ENCODE data around the gene NHS. TPM values are rescaled to one million over a fixed set of nuclear protein-coding genes. Genes with fewer than 3 reads are reported as not detected.
A peak's percentile ranks its signal among the peaks of the same experiment; 100 is the strongest.

Gene NHS
- total and polyA plus RNA-seq, 7 donors = 0.04 to 1.3 (median 0.22) TPM

DNA sequence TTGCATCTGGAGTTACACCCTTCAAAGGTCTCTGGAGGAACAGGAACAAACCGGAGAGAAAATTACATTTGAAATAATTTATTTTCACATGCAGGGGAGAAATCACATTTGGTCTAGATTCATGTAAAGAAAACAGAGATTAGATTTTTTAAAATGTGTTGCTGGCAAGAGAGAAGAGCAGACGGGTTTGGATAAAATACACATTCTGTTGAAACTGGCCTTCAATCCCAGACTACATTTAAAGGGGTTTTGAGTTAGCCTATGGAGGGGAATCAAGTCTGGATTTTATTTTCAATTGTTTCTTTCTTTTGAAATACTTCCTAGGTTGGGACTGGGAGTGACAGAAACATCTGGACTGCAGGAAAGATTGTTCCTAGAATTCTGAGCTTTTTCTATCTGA lies 180.8 kb downstream of the NHS start:
- ATAC-seq = no peak
- Histone ChIP-seq H3K4me3 (no peak overlapping the region), H3K36me3 (ENCODE audit: insufficient read depth in 1 of 2, low read depth in 1 of 2) (no peaks in the 10 kb centered on the region), H3K27ac (no peak overlapping the region), H3K27me3 (ENCODE audit: insufficient read depth in 3 of 3, low read length in 2 of 3) (peaks cover 0 to 12% (median 0%) of the 10 kb centered on the region in 3 donors), H3K4me1 (no peaks in the 10 kb centered on the region), H3K9me3 (no peaks in the 10 kb centered on the region)
- no peak for TF ChIP-seq CTCF (IDR thresholded peaks at IDR 0.05)
- no peak for DNase-seq
- intact Hi-C loops (cut with DNase I) = no loop called here
- 56 to 64% (median 60%) methylated on average over 2 of the region's 2 CpGs for WGBS, 3 donors

DNA sequence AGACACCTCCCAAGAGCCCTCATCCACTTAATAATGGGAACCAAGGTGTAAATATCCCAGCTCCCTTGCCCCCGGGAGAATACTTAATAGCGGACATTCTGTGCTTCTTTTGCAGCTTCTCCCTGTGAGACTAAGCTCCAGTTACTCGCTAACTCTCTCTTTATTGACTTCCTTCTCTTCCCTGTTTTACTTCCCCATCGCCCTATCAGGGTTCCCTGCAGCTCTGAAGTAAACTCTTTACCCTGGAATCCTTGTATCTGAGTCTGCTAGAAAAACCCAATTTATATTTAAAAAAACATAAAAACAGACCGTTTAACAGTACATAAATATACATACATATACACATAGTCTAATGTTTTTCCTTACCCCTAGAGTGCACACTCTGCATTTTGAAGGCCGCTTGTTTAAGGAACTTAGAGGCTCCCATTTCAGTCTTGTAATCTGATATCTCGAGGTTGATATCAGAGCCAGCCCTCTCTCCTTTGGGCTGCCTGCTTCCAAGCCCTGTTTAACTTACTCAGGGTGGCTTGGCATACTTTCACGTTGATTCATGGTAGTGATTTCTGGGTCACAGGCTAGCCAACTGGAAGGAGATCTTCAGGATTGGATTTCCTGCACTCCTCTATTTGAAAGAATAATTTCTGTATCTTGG lies 184.9 kb downstream of the NHS start:
- H3K4me1 ChIP-seq = no peaks in the 10 kb centered on the region
- intact Hi-C loops (cut with DNase I) = no loop called here
- ATAC-seq (peak; percentile 86 to 93 (median 90)), DNase-seq (no peak)
- H3K9me3 ChIP-seq = no peaks in the 10 kb centered on the region
- no peak for TF ChIP-seq CTCF (IDR thresholded peaks at IDR 0.05)
- peaks cover 0 to 4% (median 0%) of the 10 kb centered on the region in 3 donors for H3K27me3 ChIP-seq (ENCODE audit: insufficient read depth in 3 of 3, low read length in 2 of 3)
- 28 to 40% (median 36%) methylated on average over 8 of the region's 8 CpGs for WGBS, 3 donors
- H3K36me3 ChIP-seq (ENCODE audit: insufficient read depth in 1 of 2, low read depth in 1 of 2) = no peaks in the 10 kb centered on the region
- H3K4me3 ChIP-seq = no peak overlapping the region
- no peak overlapping the region for H3K27ac ChIP-seq

- Histone ChIP-seq H3K27me3 (ENCODE audit: insufficient read depth in 3 of 3, low read length in 2 of 3) (peaks cover 0 to 4% (median 0%) of the 10 kb centered on the region in 3 donors), H3K4me3 (no peak overlapping the region), H3K36me3 (ENCODE audit: insufficient read depth in 1 of 2, low read depth in 1 of 2) (no peaks in the 10 kb centered on the region), H3K4me1 (no peaks in the 10 kb centered on the region), H3K27ac (peak overlapping the region; percentile 0), H3K9me3 (no peaks in the 10 kb centered on the region)
- peak; percentile 44 to 57 (median 51) for ATAC-seq
- intact Hi-C loops (cut with DNase I) = no loop called here
- WGBS, 3 donors = 57 to 66% (median 60%) methylated on average over 2 of the region's 2 CpGs
- TF ChIP-seq CTCF (IDR thresholded peaks at IDR 0.05) = no peak
- no peak for DNase-seq
These were observed 185.4 kb downstream of the NHS start for GRCh38 chrX:17560385-17560784.

DNA sequence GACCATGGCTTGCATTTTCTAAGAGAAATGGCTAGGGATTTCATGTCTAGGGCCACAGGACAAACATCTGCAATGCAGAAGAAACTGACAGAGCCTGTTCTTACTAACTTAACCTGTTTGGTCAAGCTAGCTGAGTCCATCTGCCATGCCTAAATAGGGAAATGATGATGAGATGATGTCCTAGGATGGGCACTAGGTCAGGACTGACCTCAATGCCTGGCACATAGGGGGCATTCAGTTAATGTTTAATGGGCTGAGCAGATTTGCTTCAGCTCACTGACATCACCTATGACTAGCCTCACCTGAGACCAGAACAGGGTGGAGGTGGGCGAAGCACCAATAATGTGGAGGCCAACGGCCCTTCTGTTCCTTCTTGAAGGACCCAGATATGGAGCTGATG lies 188.1 kb downstream of the NHS start:
- no peak for DNase-seq
- Histone ChIP-seq H3K4me1 (no peaks in the 10 kb centered on the region), H3K36me3 (ENCODE audit: insufficient read depth in 1 of 2, low read depth in 1 of 2) (no peaks in the 10 kb centered on the region), H3K4me3 (no peak overlapping the region), H3K9me3 (no peaks in the 10 kb centered on the region), H3K27ac (no peak overlapping the region), H3K27me3 (ENCODE audit: insufficient read depth in 3 of 3, low read length in 2 of 3) (peaks cover 0 to 4% (median 0%) of the 10 kb centered on the region in 3 donors)
- TF ChIP-seq CTCF (IDR thresholded peaks at IDR 0.05) = no peak
- ATAC-seq = no peak
- 82 to 100% (median 98%) methylated on average over 2 of the region's 2 CpGs for WGBS, 3 donors
- intact Hi-C loops (cut with DNase I) = no loop called here

DNA sequence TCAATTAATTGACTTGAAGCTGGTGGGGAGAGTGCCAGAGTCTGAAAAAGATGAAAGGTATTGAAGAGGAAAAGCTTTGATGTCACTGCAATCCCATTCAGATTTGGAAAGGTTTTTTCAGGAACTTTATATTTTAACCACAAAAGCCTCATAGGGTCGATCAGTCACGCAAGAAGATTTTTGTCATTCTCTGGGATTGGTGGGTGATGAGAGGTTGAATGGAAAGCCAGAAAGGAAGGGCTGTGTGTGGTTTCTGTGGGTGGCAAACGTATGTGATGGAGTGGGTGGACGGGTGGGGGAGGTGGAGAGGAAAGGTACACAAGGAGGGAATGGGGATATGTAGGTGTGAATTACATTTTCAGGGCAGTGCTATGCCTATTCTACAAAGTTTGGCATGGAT lies 188.5 kb downstream of the NHS start:
- WGBS, 3 donors = 60 to 65% (median 61%) methylated on average over 4 of the region's 4 CpGs
- no peaks in the 10 kb centered on the region for H3K9me3 ChIP-seq
- TF ChIP-seq CTCF (IDR thresholded peaks at IDR 0.05) = no peak
- peaks cover 0 to 4% (median 0%) of the 10 kb centered on the region in 3 donors for H3K27me3 ChIP-seq (ENCODE audit: insufficient read depth in 3 of 3, low read length in 2 of 3)
- H3K4me3 ChIP-seq = no peak overlapping the region
- no peak overlapping the region for H3K27ac ChIP-seq
- no peak for DNase-seq
- intact Hi-C loops (cut with DNase I) = no loop called here
- no peaks in the 10 kb centered on the region for H3K36me3 ChIP-seq (ENCODE audit: insufficient read depth in 1 of 2, low read depth in 1 of 2)
- ATAC-seq = no peak
- no peaks in the 10 kb centered on the region for H3K4me1 ChIP-seq

Data from psoas muscle (tissue), 8 donors.